Progenitor cell of endocrine pancreas (in vitro differentiated cells): ENCODE results near the gene INPP5E. TPM values are rescaled to one million over a fixed set of nuclear protein-coding genes. Genes with fewer than 3 reads are reported as not detected.

Experiments
- DNase-seq: peaks from one replicate; pipeline ENCODE4 v3.0.0; 2021; ENCODE audit warnings: low spot score; ENCODE audit not compliant: unreplicated experiment
- H3K27ac Mint-ChIP-seq: 2 replicates; pipeline ENCODE4 v1.8.0; 2021; ENCODE audit warnings: mild to moderate bottlenecking, moderate library complexity, mixed read lengths
- H3K27me3 Mint-ChIP-seq: 2 replicates; pipeline ENCODE4 v1.8.0; 2021; ENCODE audit warnings: mixed read lengths
- H3K36me3 Mint-ChIP-seq: 2 replicates; pipeline ENCODE4 v1.8.0; 2022; ENCODE audit warnings: mixed read lengths; ENCODE audit not compliant: insufficient read depth
- H3K4me1 Mint-ChIP-seq: 2 replicates; pipeline ENCODE4 v1.8.0; 2021; ENCODE audit warnings: low read depth, mixed read lengths
- H3K4me3 Mint-ChIP-seq: 2 replicates; pipeline ENCODE4 v1.8.0; 2021; ENCODE audit warnings: low read depth, mild to moderate bottlenecking, moderate library complexity, mixed read lengths
- H3K9me3 Mint-ChIP-seq: 2 replicates; pipeline ENCODE4 v1.8.0; 2021; ENCODE audit warnings: low read depth, mixed read lengths
- CTCF ChIP-seq: fragments of 200-600 bp; sonication (generic); IDR thresholded peaks from one replicate; pipeline ENCODE4 v1.5.0; 2021; ENCODE audit warnings: antibody characterized with exemption, mild to moderate bottlenecking; ENCODE audit not compliant: unreplicated experiment
- total RNA-seq: library from RNA; stranded (reverse); gene quantifications from 2 replicates; pipeline ENCODE4 v1.2.1, GENCODE V29; 2021

Gene INPP5E
- total RNA-seq, 1 donor from 2014 or later, result 25.1 TPM

GRCh38 chr9:136470792-136471469, 31.3 kb upstream of the INPP5E start:
- no peak for DNase-seq
- Mint-ChIP-seq H3K4me1 (no peaks in the 10 kb centered on the region), H3K9me3 (no peaks in the 10 kb centered on the region), H3K27ac (no peak overlapping the region), H3K4me3 (no peak overlapping the region), H3K36me3 (peaks cover 8% of the 10 kb centered on the region), H3K27me3 (no peaks in the 10 kb centered on the region)
- TF ChIP-seq CTCF, result no peak

GRCh38 chr9:136470356-136470755, 30.7 kb upstream of the INPP5E start:
- Mint-ChIP-seq H3K27me3 (no peaks in the 10 kb centered on the region), H3K4me3 (no peak overlapping the region), H3K36me3 (peaks cover 9% of the 10 kb centered on the region), H3K4me1 (no peaks in the 10 kb centered on the region), H3K9me3 (no peaks in the 10 kb centered on the region), H3K27ac (no peak overlapping the region)
- DNase-seq, result no peak
- no peak for TF ChIP-seq CTCF

GRCh38 chr9:136467766-136468165, 28.1 kb upstream of the INPP5E start:
- no peak overlapping the region for H3K27ac Mint-ChIP-seq
- H3K9me3 Mint-ChIP-seq, result no peaks in the 10 kb centered on the region
- H3K4me1 Mint-ChIP-seq, result no peaks in the 10 kb centered on the region
- H3K4me3 Mint-ChIP-seq, result no peak overlapping the region
- no peaks in the 10 kb centered on the region for H3K27me3 Mint-ChIP-seq
- peaks cover 16% of the 10 kb centered on the region for H3K36me3 Mint-ChIP-seq
- DNase-seq, result no peak
- no peak for TF ChIP-seq CTCF

GRCh38 chr9:136466155-136466541, 26.5 kb upstream of the INPP5E start:
- no peak overlapping the region for H3K4me3 Mint-ChIP-seq
- peaks cover 20% of the 10 kb centered on the region for H3K36me3 Mint-ChIP-seq
- H3K27ac Mint-ChIP-seq, result no peak overlapping the region
- no peaks in the 10 kb centered on the region for H3K27me3 Mint-ChIP-seq
- no peak for DNase-seq
- no peaks in the 10 kb centered on the region for H3K4me1 Mint-ChIP-seq
- no peak for TF ChIP-seq CTCF
- no peaks in the 10 kb centered on the region for H3K9me3 Mint-ChIP-seq

- no peaks in the 10 kb centered on the region for H3K27me3 Mint-ChIP-seq
- TF ChIP-seq CTCF, result no peak
- no peak overlapping the region for H3K4me3 Mint-ChIP-seq
- H3K36me3 Mint-ChIP-seq, result peaks cover 19% of the 10 kb centered on the region
- no peak overlapping the region for H3K27ac Mint-ChIP-seq
- no peaks in the 10 kb centered on the region for H3K9me3 Mint-ChIP-seq
- no peaks in the 10 kb centered on the region for H3K4me1 Mint-ChIP-seq
- no peak for DNase-seq
These were observed 26.0 kb upstream of the INPP5E start for GRCh38 chr9:136465500-136466154.
